ENCODE results near the gene PMCH. TPM values are rescaled to one million over a fixed set of nuclear protein-coding genes. Genes with fewer than 3 reads are reported as not detected.

The PMCH gene
- polyA plus RNA-seq, 1 of the 3 experiments (the other 2 are of a cell fraction) = not detected

DNA sequence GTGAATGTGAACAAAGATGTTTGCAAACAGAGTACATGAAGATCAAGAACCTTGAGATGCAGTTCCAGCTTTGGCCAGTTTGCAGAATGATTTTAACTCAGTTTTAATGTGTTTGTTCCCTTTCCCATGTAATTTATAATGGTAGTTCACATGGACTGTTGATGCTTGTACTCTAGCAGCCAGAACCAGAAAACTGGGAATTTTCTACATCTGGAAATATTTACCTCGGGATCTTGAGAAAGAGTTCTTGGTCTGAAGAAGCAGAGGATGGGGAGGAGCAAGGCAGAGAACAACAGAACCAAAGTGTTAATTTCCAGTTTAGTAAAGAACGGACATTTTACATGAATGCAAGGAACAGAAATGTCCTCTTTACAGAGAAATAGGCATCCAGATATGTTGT is 37.0 kb upstream of the PMCH start:
- no peaks in the 10 kb centered on the region for H3K9me2 ChIP-seq
- H3K9ac ChIP-seq = no peak overlapping the region
- H3F3A ChIP-seq (replicated peaks; ENCODE audit: insufficient read depth) = no peaks in the 10 kb centered on the region
- H3K4me1 ChIP-seq (ENCODE audit: control insufficient read depth in 1 of 2, insufficient read depth in 2 of 2, low read depth in 1 of 2, low read length in 1 of 2) = no peaks in the 10 kb centered on the region
- WGBS (ENCODE audit: low lambda C conversion rate) = 8% methylated on average over 2 of the region's 2 CpGs
- no peaks in the 10 kb centered on the region for H3K9me3 ChIP-seq
- no peak for DNase-seq
- H3K79me2 ChIP-seq (ENCODE audit: insufficient read depth) = no peaks in the 10 kb centered on the region
- POLR2A ChIA-PET = no interaction called here
- H4K20me1 ChIP-seq (ENCODE audit: insufficient read depth) = no peaks in the 10 kb centered on the region
- H3K4me2 ChIP-seq = no peak overlapping the region
- TF ChIP-seq RAD21 (IDR thresholded peaks at IDR 0.05; ENCODE audit: low read length) = no peak
- TF ChIP-seq NFIC (IDR thresholded peaks at IDR 0.05; ENCODE audit: borderline replicate concordance) = no peak
- no peak for TF ChIP-seq CHD2 (IDR thresholded peaks at IDR 0.05; ENCODE audit: low read length, partially characterized antibody)
- TF ChIP-seq, protein P1, sequence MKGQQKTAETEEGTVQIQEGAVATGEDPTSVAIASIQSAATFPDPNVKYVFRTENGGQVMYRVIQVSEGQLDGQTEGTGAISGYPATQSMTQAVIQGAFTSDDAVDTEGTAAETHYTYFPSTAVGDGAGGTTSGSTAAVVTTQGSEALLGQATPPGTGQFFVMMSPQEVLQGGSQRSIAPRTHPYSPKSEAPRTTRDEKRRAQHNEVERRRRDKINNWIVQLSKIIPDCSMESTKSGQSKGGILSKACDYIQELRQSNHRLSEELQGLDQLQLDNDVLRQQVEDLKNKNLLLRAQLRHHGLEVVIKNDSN (IDR thresholded peaks at IDR 0.05; ENCODE audit: borderline replicate concordance, low read depth) = no peak
- H3K27me3 ChIP-seq (ENCODE audit: insufficient read depth) = no peaks in the 10 kb centered on the region
- H3K4me3 ChIP-seq (ENCODE audit: low read depth in 2 of 2, low read length in 1 of 2) = no peak overlapping the region
- no peak overlapping the region for H3K27ac ChIP-seq (ENCODE audit: low read depth in 2 of 2, low read length in 1 of 2)
- H2AFZ ChIP-seq (ENCODE audit: low read depth) = no peak overlapping the region
- CTCF ChIA-PET = no interaction called here
- no peaks in the 10 kb centered on the region for H3K36me3 ChIP-seq (replicated peaks in 1 of 2; ENCODE audit: control insufficient read depth in 1 of 2, insufficient read depth in 2 of 2, low read length in 1 of 2)

DNA sequence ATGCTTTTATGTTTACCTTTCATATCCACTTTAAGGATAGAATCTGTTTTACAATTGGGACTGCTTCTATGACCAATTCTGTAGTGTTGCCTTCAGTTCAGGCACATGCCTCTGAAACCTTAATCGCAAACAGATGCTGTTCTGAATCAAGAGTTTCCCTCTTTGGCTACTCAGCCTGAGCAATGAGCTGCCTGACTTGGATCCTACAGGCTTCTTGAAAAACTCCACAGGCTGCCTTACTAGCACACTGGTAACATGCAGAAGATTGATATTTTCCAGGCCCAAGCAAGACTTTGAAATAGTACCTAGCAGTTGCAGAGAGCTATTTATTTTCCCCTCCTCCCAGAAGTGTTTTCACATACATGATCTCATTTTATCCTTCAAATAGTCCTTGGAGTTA is 34.8 kb upstream of the PMCH start:
- Histone ChIP-seq H3K27me3 (ENCODE audit: insufficient read depth) (no peaks in the 10 kb centered on the region), H3K9ac (no peak overlapping the region), H3F3A (replicated peaks; ENCODE audit: insufficient read depth) (no peaks in the 10 kb centered on the region), H2AFZ (ENCODE audit: low read depth) (no peak overlapping the region), H4K20me1 (ENCODE audit: insufficient read depth) (no peaks in the 10 kb centered on the region), H3K4me3 (ENCODE audit: low read depth in 2 of 2, low read length in 1 of 2) (no peak overlapping the region), H3K4me2 (no peak overlapping the region), H3K9me2 (no peaks in the 10 kb centered on the region), H3K79me2 (ENCODE audit: insufficient read depth) (no peaks in the 10 kb centered on the region), H3K9me3 (no peaks in the 10 kb centered on the region), H3K36me3 (replicated peaks in 1 of 2; ENCODE audit: control insufficient read depth in 1 of 2, insufficient read depth in 2 of 2, low read length in 1 of 2) (no peaks in the 10 kb centered on the region), H3K27ac (ENCODE audit: low read depth in 2 of 2, low read length in 1 of 2) (peak overlapping the region in 1 of 2 experiments; percentile 28; a peak in 1 of 4 replicates), H3K4me1 (ENCODE audit: control insufficient read depth in 1 of 2, insufficient read depth in 2 of 2, low read depth in 1 of 2, low read length in 1 of 2) (no peaks in the 10 kb centered on the region)
- ChIA-PET POLR2A (no interaction called here), CTCF (interaction anchor here (0.7 to 1.8 kb wide), 2 partner anchors 8 to 537 kb away, joined by 3 to 6 read pairs; no protein-coding TSS in a partner anchor)
- TF ChIP-seq RAD21 (IDR thresholded peaks at IDR 0.05; ENCODE audit: low read length) = no peak
- TF ChIP-seq TCF12 (IDR thresholded peaks at IDR 0.05) = peak; percentile 50
- no peak for DNase-seq
- 44% methylated on average over 1 of the region's 1 CpG for WGBS (ENCODE audit: low lambda C conversion rate)

GRCh38 chr12:102232036-102232435 is 34.4 kb upstream of the PMCH start:
- Histone ChIP-seq H2AFZ (ENCODE audit: low read depth) (no peak overlapping the region), H3F3A (replicated peaks; ENCODE audit: insufficient read depth) (no peaks in the 10 kb centered on the region), H3K9ac (no peak overlapping the region), H3K36me3 (replicated peaks in 1 of 2; ENCODE audit: control insufficient read depth in 1 of 2, insufficient read depth in 2 of 2, low read length in 1 of 2) (no peaks in the 10 kb centered on the region), H3K27ac (ENCODE audit: low read depth in 2 of 2, low read length in 1 of 2) (peak overlapping the region in 1 of 2 experiments; percentile 28; a peak in 1 of 4 replicates), H3K9me3 (no peaks in the 10 kb centered on the region), H3K27me3 (ENCODE audit: insufficient read depth) (no peaks in the 10 kb centered on the region), H3K79me2 (ENCODE audit: insufficient read depth) (no peaks in the 10 kb centered on the region), H3K4me1 (ENCODE audit: control insufficient read depth in 1 of 2, insufficient read depth in 2 of 2, low read depth in 1 of 2, low read length in 1 of 2) (no peaks in the 10 kb centered on the region), H3K4me2 (no peak overlapping the region), H3K9me2 (no peaks in the 10 kb centered on the region), H4K20me1 (ENCODE audit: insufficient read depth) (no peaks in the 10 kb centered on the region), H3K4me3 (ENCODE audit: low read depth in 2 of 2, low read length in 1 of 2) (no peak overlapping the region)
- POLR2A ChIA-PET = no interaction called here
- no peak for TF ChIP-seq FOXM1 (IDR thresholded peaks at IDR 0.05; ENCODE audit: low read depth)
- no peak for TF ChIP-seq FOSL2 (IDR thresholded peaks at IDR 0.05; ENCODE audit: borderline replicate concordance, low read depth)
- TF ChIP-seq, protein P2, sequence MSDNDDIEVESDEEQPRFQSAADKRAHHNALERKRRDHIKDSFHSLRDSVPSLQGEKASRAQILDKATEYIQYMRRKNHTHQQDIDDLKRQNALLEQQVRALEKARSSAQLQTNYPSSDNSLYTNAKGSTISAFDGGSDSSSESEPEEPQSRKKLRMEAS (IDR thresholded peaks at IDR 0.05; ENCODE audit: low read depth) = no peak
- TF ChIP-seq EP300 (IDR thresholded peaks at IDR 0.05; ENCODE audit: borderline replicate concordance in 1 of 2, low read depth in 1 of 2, low read length in 1 of 2) = no peak
- TF ChIP-seq YY1 (IDR thresholded peaks at IDR 0.05; ENCODE audit: low read depth) = no peak
- CTCF ChIA-PET = interaction anchor here (0.7 kb wide), 1 partner anchor 538 kb away, joined by 3 read pairs; no protein-coding TSS in a partner anchor
- DNase-seq = no peak
